Kidney tubule cell (primary cell): Measurements from ENCODE around the gene CA9.
"Not testable (repeated sequence)": the region's sequence is repeated elsewhere in the genome, so short reads cannot be mapped to it uniquely, and the experiment has no call there.

Source experiments
- DNase-seq: peaks from one replicate; pipeline ENCODE4 v3.0.0-alpha.2; 2018; ENCODE audit warnings: low spot score

Gene CA9

GRCh38 chr9:35673132-35674024 lies at the start of gene CA9:
Gene CA9, plus strand, starts transcription at chr9:35673928. Its CDS starts 32 bp downstream, at chr9:35673960.
- DNase-seq, result no peak

- no peak for DNase-seq
Observed at GRCh38 chr9:35627575-35627974, 46.2 kb upstream of the CA9 start.

GRCh38 chr9:35628389-35628991 lies 45.2 kb upstream of the CA9 start:
- no peak for DNase-seq

DNA sequence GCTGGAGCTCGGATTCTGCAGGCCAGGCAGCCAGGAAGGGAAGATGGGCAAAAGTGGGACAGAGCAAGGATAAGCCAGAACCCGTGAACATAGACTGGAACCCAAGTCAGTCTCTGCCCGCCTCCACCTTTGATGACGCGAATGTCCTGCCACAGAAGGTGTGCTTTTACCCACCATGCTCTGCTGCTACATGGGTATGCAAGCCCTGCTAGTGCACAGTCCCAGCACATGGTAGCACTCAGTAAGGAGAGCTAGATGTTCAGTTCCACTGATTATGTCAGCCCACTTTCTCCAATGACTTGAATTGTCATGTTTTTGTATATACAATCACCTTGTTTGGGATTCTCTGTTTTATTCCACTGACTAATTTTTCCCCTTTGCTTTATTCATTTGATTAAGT lies 44.1 kb upstream of the CA9 start:
- no peak for DNase-seq

GRCh38 chr9:35635730-35636129 lies 38.0 kb upstream of the CA9 start:
- DNase-seq, result no peak

DNA sequence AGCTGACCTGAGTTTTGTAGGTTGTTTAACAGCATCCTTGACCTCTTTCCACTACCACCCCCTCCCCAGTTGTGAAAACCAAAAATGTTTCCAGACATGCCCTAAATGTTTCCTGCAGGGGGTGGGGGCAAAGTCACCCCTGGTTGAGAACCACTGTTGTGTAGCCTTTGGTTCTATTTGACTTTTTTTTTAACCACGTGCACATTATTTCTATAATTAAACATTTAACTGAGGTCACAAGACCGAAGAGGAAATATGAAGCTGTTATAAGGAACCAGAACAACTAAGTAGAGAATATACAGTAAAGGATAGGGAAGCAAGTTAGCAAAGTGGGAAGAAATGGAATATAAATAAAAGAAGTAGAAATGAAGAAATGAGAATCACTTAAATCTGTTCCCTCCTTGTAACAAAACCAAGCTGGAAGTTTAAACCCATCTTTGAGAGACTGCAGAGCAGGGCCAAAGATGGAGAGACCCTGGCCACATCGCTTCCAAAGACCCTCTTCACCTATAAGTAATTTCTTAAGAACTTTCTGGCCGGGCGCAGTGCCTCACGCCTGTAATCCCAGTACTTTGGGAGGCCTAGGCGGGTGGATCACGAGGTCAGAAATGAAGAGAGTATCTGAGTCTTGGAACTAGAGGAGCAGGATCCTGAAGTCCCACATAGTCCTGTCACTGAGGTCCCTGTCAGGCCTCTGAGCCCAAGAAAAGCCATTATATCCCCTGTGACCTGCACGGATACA lies 37.4 kb upstream of the CA9 start:
- DNase-seq, result no peak

DNA sequence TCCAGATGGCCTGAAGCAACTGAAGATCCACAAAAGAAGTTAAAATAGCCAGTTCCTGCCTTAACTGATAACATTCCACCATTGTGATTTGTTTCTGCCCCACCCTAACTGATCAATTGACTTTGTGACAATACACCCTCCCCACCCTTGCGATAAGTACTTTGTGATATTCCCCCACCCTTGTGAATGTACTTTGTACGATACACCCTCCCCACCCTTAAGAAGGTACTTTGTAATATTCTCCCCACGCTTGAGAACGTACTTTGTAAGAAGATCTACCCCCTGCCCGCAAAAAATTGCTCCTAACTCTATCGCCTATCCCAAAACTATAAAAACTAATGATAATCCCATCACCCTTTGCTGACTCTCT lies 36.9 kb upstream of the CA9 start:
- not testable (repeated sequence) for DNase-seq

DNA sequence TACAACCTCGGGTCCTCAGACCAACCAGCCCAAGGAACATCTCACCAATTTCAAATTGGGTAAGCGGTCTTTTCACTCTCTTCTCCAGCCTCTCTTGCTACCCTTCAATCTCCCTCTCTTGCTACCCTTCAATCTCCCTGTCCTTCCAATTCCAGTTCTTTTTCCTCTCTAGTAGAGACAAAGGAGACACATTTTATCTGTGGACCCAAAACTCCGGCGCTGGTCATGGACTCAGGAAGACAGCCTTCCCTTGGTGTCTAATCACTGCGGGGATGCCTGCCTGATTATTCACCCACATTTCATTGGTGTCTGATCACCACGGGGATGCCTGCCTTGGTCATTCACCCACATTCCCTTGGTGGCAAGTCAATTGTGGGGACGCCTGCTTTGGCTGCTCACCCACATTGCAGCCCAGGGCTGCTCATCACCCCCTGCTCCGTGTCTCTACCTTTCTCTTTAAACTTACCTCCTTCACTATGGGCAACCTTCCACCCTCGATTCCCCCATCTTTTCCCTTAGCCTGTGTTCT lies 36.2 kb upstream of the CA9 start:
- not testable (repeated sequence) for DNase-seq

- not testable (repeated sequence) for DNase-seq
Observed at GRCh38 chr9:35638751-35639150, 35.0 kb upstream of the CA9 start.

DNA sequence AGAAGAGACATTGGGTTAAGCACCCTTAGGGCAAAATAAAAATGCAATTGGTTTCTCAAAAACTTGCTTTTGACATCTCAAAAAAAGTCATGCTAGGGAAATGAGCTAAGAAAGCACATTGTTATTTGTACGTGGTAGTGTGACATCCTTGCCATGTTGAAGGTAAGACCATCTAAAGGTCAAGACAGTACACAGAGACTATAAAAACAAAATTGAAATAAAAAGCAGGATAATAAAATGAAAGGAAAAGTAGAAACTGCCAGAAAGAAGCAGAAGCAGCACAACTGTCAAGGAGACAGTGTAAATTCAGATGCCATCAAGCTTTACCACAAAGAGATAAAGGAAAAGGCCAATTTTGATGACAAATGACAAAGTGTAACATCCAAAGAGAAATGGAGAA lies 34.5 kb upstream of the CA9 start:
- DNase-seq, result not testable (repeated sequence)

DNA sequence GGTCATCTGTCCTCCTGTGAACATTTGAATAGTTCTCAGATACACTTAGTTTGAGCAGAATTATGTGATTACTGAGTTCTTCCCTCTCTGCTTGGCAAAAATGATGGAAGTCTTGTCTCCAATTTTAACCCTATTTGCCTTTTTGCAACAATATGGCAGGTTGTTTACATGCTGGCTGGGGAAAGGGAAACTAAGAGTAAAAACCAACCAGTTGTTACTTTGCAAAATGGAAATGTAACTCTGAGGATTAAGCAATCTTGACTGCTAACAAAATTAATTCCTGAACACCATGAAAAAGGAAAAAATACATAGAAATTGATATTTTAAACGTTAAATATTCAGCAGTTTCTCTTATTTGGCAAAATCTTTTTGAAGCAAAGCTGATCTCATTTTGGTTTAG lies 34.1 kb upstream of the CA9 start:
- no peak for DNase-seq

DNA sequence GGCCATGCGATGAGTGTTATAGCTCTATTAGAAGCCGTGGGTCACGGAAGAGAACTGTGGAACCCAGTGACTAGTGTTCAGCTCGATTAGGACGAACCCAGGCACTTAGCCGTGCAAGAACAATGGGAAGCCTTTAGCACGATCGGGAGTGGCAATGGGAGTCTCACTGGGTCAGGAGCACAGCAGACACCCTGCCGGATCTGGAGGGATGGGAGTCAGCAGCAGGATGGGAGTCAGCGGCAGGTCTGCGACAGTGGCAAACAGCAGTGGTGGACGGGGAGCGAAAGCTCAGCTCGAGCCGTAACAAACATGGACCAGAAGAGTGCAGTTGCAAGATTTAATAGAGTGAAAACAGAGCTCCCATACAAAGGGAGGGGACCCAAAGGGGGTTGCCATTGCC lies 33.3 kb upstream of the CA9 start:
- DNase-seq, result not testable (repeated sequence)

- not testable (repeated sequence) for DNase-seq
Observed at GRCh38 chr9:35641478-35641877, 32.2 kb upstream of the CA9 start.

DNA sequence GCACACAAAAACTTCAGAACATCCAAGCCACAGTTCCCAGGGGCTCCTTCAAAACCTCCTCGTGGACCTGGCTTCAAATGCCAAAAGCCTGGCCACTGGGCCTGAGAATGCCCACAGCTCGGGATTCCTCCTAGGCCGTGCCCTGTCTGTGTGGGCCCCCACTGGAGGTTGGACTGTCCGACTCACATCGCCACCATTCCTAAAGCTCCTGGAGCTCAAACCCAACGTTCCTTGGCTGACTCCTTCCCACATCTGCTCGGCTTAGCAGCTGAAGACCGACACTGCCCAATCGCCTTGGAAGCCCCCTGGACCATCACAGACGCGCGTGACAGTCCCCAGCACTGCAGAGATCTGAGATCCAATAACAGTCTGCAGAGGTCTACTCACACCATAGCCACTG lies 30.7 kb upstream of the CA9 start:
- no peak for DNase-seq

DNA sequence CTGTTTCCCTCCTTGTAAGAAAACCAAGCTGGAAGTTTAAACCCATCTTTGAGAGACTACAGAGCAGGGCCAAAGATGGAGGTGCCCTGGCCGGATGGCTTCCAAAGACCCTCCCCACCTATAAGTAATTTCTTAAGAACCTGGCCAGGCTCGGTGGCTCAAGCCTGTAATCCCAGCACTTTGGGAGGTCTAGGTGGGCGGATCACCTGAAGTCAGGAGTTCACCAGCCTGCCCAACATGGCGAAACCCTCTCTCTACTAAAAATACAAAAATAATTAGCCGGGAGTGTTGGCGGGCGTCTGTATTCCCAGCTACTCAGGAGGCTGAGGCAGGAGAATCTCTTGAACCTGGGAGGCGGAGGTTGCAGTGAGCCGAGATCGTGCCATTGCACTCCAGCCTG lies 28.0 kb upstream of the CA9 start:
- DNase-seq, result not testable (repeated sequence)

DNA sequence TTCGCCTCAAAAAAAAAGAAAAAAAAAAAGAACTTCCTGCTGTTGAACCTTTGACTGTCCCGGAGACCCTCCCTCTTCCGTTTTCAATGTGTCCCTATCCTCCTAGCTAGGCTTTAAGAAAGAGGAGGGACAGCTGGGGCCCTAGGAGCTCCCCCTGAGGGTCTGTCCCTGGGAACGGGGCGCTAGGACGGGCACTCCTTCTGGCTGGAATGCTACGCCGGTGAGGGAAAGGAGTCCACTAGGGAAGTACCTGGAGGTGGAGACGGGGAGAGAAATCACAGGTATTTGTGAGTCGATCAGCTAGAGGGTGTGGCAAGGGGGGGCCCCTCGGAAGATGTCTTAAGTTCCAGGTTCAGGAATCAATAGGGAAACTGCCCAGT lies 27.6 kb upstream of the CA9 start:
- DNase-seq, result peak; percentile 74

- DNase-seq, result peak; percentile 91
Observed at GRCh38 chr9:35646533-35647265, 27.0 kb upstream of the CA9 start.

- no peak for DNase-seq
Observed at GRCh38 chr9:35649431-35650340, 24.0 kb upstream of the CA9 start.

GRCh38 chr9:35650341-35651158 lies 23.2 kb upstream of the CA9 start, which contains the start of gene SIT1:
Gene SIT1, minus strand, starts transcription at chr9:35650931. Its CDS starts 78 bp downstream, at chr9:35650853.
- no peak for DNase-seq
